ENCODE measurements around the gene TMCC1.
A peak's percentile ranks its signal among the peaks of the same experiment; 100 is the strongest.
"Not testable (repeated sequence)": the region's sequence is repeated elsewhere in the genome, so short reads cannot be mapped to it uniquely, and the experiment has no call there.

TMCC1 gene

GRCh38 chr3:129650256-129650872, 243.1 kb downstream of the TMCC1 start:
- DNase-seq (ENCODE audit: low spot score) = peak; percentile 29

GRCh38 chr3:129648391-129648790, 245.1 kb downstream of the TMCC1 start:
- DNase-seq (ENCODE audit: low spot score) = no peak

- DNase-seq (ENCODE audit: low spot score) = no peak
These were observed 248.2 kb downstream of the TMCC1 start for GRCh38 chr3:129645286-129645685.

GRCh38 chr3:129644836-129645235, 248.7 kb downstream of the TMCC1 start:
- DNase-seq (ENCODE audit: low spot score) = no peak

GRCh38 chr3:129641567-129642260, 251.8 kb downstream of the TMCC1 start:
- not testable (repeated sequence) for DNase-seq (ENCODE audit: low spot score)

- DNase-seq (ENCODE audit: low spot score) = not testable (repeated sequence)
These were observed 252.5 kb downstream of the TMCC1 start for GRCh38 chr3:129640985-129641384.

- DNase-seq (ENCODE audit: low spot score) = no peak
These were observed 255.0 kb downstream of the TMCC1 start for GRCh38 chr3:129638481-129638880.

- no peak for DNase-seq (ENCODE audit: low spot score)
These were observed 257.4 kb downstream of the TMCC1 start for GRCh38 chr3:129636082-129636481.

- DNase-seq (ENCODE audit: low spot score) = no peak
These were observed 257.9 kb downstream of the TMCC1 start for GRCh38 chr3:129635656-129636055.

GRCh38 chr3:129633751-129634481, 259.6 kb downstream of the TMCC1 start:
- DNase-seq (ENCODE audit: low spot score) = no peak

- DNase-seq (ENCODE audit: low spot score) = no peak
These were observed 260.5 kb downstream of the TMCC1 start for GRCh38 chr3:129632977-129633376.

- DNase-seq (ENCODE audit: low spot score) = no peak
These were observed 261.0 kb downstream of the TMCC1 start for GRCh38 chr3:129632556-129632955.

GRCh38 chr3:129632056-129632455, 261.5 kb downstream of the TMCC1 start:
- DNase-seq (ENCODE audit: low spot score) = no peak

GRCh38 chr3:129629011-129629410, 264.5 kb downstream of the TMCC1 start:
- DNase-seq (ENCODE audit: low spot score) = no peak

- no peak for DNase-seq (ENCODE audit: low spot score)
These were observed 265.4 kb downstream of the TMCC1 start for GRCh38 chr3:129628169-129628522.

- DNase-seq (ENCODE audit: low spot score) = peak; percentile 63
These were observed 266.0 kb downstream of the TMCC1 start for GRCh38 chr3:129627350-129628168.

- DNase-seq (ENCODE audit: low spot score) = peak; percentile 52
These were observed 266.7 kb downstream of the TMCC1 start for GRCh38 chr3:129626744-129627349.

- no peak for DNase-seq (ENCODE audit: low spot score)
These were observed 268.2 kb downstream of the TMCC1 start for GRCh38 chr3:129625072-129625874.

- no peak for DNase-seq (ENCODE audit: low spot score)
These were observed 269.0 kb downstream of the TMCC1 start for GRCh38 chr3:129624347-129625071.

- DNase-seq (ENCODE audit: low spot score) = no peak
These were observed 269.9 kb downstream of the TMCC1 start for GRCh38 chr3:129623447-129624118.
